Rectal smooth muscle tissue (tissue), 1 donor: Measurements from ENCODE around the gene ZNF660.
"Not testable (repeated sequence)": the region's sequence is repeated elsewhere in the genome, so short reads cannot be mapped to it uniquely, and the experiment has no call there.

Experiments used
- H3K27ac ChIP-seq: one replicate; pipeline ENCODE4 v1.7.0; 2013; ENCODE audit warnings: low read depth, low read length, inconsistent platforms
- H3K27me3 ChIP-seq: one replicate; pipeline ENCODE4 v1.7.0; 2013; ENCODE audit warnings: low read length; ENCODE audit not compliant: control insufficient read depth, insufficient read depth
- H3K36me3 ChIP-seq: one replicate; pipeline ENCODE4 v1.7.0; 2013; ENCODE audit warnings: low read length; ENCODE audit not compliant: control insufficient read depth, insufficient read depth
- H3K4me1 ChIP-seq: one replicate; pipeline ENCODE4 v1.7.0; 2013; ENCODE audit warnings: low read length; ENCODE audit not compliant: control insufficient read depth, insufficient read depth
- H3K4me3 ChIP-seq: one replicate; pipeline ENCODE4 v1.7.0; 2013; ENCODE audit warnings: low read length
- H3K9ac ChIP-seq: one replicate; pipeline ENCODE4 v1.7.0; 2013; ENCODE audit warnings: low read length

The ZNF660 gene

DNA sequence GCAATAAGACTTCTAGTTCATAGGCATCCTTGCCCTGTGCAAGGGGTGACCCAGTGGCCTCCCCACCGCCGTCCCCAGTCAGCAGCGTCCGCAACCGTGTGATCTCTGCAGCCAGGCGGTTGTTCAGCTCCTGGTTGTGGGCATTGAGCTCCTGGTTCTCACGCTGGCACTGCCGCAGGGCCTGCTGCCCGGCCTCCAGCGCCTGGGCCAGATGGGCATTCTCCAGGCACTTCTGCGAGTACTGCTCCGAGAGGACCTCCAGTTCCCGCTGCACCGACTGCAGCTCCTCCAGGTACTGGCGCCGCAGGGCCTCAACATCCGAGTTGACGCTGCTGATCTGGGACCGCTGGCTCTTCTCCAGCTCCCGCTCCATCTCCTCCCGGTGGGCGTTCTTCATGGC, 6.4 kb upstream of the ZNF660 start:
- H3K4me3 ChIP-seq, H3K27me3 ChIP-seq, H3K27ac ChIP-seq, H3K36me3 ChIP-seq, H3K9ac ChIP-seq, H3K4me1 ChIP-seq: not testable (repeated sequence)

DNA sequence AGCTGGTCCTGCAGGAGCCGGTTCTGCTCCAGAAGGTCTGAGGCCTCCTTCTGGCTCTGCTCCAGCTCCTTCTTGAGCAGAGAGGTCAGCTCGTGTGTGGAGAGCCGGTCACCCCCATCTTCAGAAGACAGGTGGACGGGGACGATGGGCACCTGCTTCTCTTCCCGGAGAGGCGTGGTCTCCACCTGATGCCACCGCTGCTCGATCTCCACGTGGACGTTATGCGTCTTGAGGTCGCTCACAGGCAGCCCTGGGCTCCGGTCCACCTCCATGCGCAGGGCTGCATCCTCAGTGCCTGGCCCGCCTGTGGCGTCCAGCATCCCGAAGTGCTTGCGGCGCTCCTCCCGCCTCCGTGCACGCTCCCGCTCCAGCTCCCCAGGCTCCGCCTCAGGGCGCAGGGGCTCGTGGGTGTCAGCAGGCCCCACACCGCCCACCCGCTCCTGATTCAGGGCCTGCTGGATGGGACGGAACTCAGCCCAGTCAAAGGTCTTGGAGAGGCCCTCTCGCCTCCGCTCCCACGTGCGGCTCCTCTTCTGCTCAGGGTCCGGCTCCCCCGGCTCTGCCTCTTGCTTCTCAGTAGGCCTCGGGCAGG, 5.7 kb upstream of the ZNF660 start:
- H3K27me3 ChIP-seq, H3K27ac ChIP-seq, H3K4me3 ChIP-seq, H3K9ac ChIP-seq, H3K4me1 ChIP-seq, H3K36me3 ChIP-seq: not testable (repeated sequence)

DNA sequence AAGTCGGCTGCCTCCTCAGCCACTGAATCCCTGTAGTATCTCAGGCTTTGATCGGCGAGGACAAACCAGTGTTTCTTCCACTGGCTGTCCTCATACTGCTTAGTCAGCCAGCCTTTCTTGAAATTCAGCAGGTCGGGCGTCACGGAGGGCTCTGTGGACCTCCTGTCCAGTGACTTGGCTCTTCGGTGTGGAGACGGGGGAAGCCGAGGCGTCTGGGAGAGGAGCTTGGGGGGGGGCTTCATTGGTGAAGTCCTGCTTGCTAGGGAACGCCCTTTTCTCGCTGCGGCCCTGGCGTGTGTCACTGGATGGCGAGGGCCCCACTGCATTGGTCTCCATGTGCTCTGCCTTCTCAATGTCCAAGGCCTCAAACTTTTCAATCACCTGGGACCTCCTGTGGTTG, 5.0 kb upstream of the ZNF660 start:
- not testable (repeated sequence) for H3K4me1 ChIP-seq, H3K27ac ChIP-seq, H3K27me3 ChIP-seq, H3K9ac ChIP-seq, H3K4me3 ChIP-seq, H3K36me3 ChIP-seq

DNA sequence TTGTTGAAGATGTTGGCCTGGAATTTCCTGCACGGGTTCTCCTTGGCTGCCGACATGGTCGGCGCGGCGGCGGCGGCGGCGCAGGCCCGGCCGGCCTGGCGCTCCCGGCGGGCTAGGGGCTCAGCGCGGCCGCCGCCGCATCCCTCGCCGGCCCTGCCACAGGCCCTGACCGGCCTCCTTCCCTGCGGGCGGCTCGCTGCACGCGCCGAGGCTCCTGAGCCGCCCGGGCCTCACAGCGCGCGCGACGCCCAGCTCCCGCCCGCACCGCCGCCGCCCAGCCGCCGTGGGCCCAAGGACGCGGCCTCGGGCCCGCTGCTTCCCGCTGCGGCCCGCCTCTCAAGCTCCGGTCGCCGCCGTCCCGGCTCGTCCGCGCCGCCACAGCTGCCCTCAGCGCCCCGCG, 3.8 kb upstream of the ZNF660 start:
- H3K4me1 ChIP-seq, H3K9ac ChIP-seq, H3K27me3 ChIP-seq, H3K27ac ChIP-seq, H3K36me3 ChIP-seq, H3K4me3 ChIP-seq: not testable (repeated sequence)

DNA sequence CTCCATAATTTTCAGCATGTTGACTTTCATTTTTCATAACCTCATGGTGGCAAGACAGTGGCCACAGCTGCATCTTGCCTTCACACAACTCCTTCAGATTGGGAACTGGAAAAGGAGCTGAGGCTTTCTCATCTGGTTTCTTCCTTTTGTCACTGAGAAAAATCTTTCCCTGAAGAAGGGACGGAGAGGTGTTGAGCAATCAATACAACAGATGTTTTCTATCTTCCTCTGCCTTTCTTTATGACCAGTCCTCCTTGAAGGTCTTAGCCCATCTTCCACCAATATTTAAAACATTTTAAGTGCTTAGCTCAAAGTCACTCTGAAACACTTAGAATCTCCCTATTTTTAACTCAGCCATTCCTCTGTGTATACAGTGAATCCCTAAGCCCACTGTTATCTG, 11.9 kb downstream of the ZNF660 start:
- H3K27ac ChIP-seq: no peak overlapping the region
- H3K27me3 ChIP-seq: no peaks in the 10 kb centered on the region
- peaks cover 15% of the 10 kb centered on the region for H3K36me3 ChIP-seq
- H3K4me1 ChIP-seq: no peaks in the 10 kb centered on the region
- H3K9ac ChIP-seq: no peak overlapping the region
- no peak overlapping the region for H3K4me3 ChIP-seq

DNA sequence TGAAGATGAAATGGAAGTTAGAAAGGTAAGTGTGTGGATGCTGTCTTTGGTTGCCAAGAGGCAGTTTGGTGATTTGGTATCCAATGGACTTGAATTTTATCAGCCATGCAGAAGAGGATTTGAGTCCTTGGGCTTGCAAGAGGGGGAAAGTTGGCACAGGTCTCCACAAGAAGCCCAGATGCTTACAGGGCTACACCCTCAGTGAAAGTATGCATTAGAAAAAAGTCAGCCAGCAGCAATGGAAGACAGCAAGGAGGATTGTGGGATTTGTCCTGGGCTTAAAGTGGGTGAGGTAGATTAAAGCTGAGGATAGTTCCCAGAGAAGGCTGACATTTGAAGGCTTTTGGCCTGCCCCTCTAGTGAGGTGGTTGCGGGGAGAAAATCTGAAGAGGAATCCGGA, 17.0 kb downstream of the ZNF660 start:
- Histone ChIP-seq H3K36me3 (peaks cover 7% of the 10 kb centered on the region), H3K27me3 (no peaks in the 10 kb centered on the region), H3K4me1 (no peaks in the 10 kb centered on the region), H3K27ac (no peak overlapping the region), H3K4me3 (no peak overlapping the region), H3K9ac (no peak overlapping the region)

DNA sequence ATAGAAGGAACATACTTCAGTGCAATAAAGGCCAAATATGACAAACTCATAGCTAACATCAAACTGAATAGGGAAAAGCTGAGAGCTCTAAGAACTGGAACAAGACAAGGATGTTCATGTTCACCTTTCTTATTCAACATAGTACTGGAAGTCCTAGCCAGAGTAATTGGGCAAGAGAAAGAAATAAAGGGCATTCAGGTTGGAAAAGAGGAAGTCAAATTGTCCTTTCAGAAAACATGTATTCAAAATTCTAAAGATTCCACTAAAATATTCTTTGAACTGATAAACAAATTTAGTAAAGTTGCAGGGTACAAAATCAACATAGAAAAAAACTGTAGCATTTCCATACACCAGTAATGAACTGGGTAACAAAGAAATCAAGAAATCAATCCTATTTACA, 27.9 kb downstream of the ZNF660 start:
- Histone ChIP-seq H3K9ac (no peak overlapping the region), H3K4me1 (no peaks in the 10 kb centered on the region), H3K27ac (no peak overlapping the region), H3K36me3 (no peaks in the 10 kb centered on the region), H3K4me3 (no peak overlapping the region), H3K27me3 (no peaks in the 10 kb centered on the region)

DNA sequence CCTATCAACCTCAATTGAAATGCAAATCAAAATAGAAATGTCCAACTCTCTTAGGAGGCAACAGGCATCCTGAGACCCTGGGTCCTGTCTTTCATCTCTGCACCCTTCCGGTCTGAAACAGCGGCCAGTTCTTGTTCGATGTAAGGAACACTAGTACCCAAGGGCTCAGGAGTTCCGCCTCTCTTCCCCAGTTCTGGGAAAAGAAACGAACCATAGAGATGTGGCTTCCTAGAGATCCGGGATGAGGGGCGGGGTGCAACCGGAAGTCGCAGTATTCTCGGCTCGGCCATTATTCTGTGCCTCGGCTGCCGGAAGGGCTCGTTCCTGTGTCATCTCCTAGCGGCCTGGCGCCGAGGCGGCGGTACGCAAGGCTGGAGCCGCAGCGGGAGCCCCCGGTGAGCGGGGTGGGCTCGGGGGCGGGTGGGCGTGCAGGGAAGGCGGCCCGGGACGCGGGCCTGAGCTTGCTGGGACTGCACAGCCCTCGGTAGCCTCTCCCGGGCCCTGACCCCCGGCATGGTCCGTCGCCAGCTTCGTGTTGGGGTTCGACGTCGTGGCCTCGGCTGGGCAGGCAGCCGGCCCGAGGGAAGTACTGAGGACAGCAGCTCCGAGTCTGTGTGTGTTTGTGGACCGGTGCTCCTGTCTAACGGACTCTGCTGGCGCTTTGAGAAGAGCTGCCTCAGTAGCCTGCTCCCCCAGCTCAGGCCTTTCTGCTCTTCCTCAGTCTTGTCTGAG, 40.2 kb downstream of the ZNF660 start, which contains the start of gene ZNF197:
TSS of gene ZNF197 (plus strand) at position 288 of the 732 bp plus-strand sequence. CDS start 4,119 bp downstream, outside the sequence.
- peak within 1 kb of the TSS; percentile 77 for H3K27ac ChIP-seq
- no peaks in the 10 kb centered on the region for H3K27me3 ChIP-seq
- peak within 1 kb of the TSS; percentile 80 for H3K4me3 ChIP-seq
- H3K9ac ChIP-seq: peak within 1 kb of the TSS; percentile 19
- H3K36me3 ChIP-seq: no peaks in the 10 kb centered on the region
- H3K4me1 ChIP-seq: peaks cover 6% of the 10 kb centered on the region

DNA sequence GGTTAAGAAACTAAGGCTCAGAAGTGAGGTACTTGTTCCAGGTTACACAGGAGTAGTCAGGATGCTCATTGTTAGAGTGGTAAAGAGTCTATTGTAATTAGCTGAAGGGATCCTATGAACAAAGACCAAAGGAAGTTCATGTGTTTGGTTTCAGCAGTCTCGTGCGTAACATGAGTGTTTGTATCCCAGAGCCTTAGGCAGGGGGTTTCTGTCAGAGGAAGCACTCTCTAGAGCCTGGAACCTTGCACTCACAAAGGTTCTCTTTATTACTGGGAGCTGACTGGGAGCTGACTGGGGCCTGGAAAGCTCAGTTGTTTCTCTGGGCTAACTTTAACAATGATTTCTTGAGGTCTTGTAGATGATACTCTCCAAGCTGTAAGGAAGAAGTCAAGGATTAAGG, 44.0 kb downstream of the ZNF660 start:
- H3K27me3 ChIP-seq: no peaks in the 10 kb centered on the region
- no peak overlapping the region for H3K27ac ChIP-seq
- H3K36me3 ChIP-seq: peaks cover 13% of the 10 kb centered on the region
- no peak overlapping the region for H3K4me3 ChIP-seq
- peaks cover 6% of the 10 kb centered on the region for H3K4me1 ChIP-seq
- no peak overlapping the region for H3K9ac ChIP-seq

DNA sequence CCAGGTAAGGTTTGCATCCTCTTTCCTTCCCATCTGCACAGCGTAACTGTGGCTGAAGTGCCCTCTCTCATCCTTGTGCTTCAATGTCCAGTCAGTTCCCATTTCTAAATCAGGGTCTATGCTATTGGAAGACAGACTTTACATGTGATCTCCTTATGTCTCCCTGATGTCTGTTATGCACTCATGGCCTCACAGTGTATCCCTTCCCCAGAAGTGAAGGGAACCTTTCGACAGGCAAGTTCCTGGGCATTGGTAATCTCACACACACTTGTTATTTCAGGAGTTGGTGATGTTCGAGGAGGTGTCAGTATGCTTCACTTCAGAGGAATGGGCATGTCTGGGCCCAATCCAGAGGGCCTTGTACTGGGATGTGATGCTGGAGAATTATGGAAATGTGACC, 47.4 kb downstream of the ZNF660 start:
- Histone ChIP-seq H3K9ac (no peak overlapping the region), H3K36me3 (peaks cover 18% of the 10 kb centered on the region), H3K4me3 (no peak overlapping the region), H3K27me3 (no peaks in the 10 kb centered on the region), H3K4me1 (no peaks in the 10 kb centered on the region), H3K27ac (no peak overlapping the region)

DNA sequence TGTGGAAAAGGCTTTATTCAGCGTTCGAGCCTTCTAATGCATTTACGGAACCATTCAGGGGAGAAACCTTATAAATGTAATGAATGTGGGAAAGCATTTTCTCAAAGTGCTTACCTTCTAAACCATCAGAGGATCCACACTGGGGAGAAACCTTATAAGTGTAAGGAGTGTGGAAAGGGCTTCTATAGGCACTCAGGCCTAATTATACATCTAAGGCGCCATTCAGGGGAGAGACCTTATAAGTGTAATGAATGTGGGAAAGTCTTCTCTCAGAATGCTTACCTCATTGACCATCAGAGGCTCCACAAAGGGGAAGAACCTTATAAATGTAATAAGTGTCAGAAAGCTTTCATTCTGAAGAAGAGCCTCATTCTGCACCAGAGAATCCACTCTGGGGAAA, 57.6 kb downstream of the ZNF660 start:
- H3K4me3 ChIP-seq: no peak overlapping the region
- no peaks in the 10 kb centered on the region for H3K4me1 ChIP-seq
- H3K27me3 ChIP-seq: no peaks in the 10 kb centered on the region
- no peak overlapping the region for H3K9ac ChIP-seq
- H3K36me3 ChIP-seq: peaks cover 17% of the 10 kb centered on the region
- no peak overlapping the region for H3K27ac ChIP-seq

DNA sequence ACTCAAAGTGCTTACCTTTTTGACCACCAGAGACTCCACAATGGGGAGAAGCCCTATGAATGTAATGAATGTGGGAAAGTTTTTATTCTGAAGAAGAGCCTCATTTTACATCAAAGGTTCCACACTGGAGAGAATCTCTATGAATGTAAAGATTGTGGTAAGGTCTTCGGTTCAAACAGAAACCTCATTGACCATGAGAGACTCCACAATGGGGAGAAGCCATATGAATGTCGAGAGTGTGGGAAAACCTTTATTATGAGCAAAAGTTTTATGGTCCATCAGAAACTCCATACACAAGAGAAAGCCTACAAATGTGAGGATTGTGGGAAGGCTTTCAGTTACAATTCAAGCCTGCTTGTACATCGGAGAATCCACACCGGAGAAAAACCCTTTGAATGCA, 58.3 kb downstream of the ZNF660 start:
- no peak overlapping the region for H3K27ac ChIP-seq
- no peaks in the 10 kb centered on the region for H3K27me3 ChIP-seq
- H3K4me3 ChIP-seq: no peak overlapping the region
- peaks cover 17% of the 10 kb centered on the region for H3K36me3 ChIP-seq
- no peaks in the 10 kb centered on the region for H3K4me1 ChIP-seq
- no peak overlapping the region for H3K9ac ChIP-seq

DNA sequence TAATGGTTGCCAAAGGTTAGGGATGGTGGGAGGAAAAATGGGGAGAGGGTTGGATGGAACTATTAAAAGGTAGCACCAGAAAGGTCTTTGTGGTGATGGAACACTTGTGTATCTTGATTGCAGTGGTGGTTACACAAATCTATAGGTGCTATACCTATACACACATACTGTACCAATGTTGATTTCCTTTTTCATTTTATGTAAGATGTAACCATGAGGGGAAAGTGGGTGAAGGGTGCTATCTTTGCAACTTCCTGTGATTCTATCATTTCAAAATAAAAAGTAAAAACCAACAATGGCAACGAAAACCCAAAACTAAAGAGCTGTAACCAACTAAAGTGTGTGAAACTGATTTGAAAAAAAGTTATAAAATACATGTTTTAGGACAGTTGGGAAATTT, 63.0 kb downstream of the ZNF660 start:
- Histone ChIP-seq H3K4me3 (no peak overlapping the region), H3K36me3 (peaks cover 9% of the 10 kb centered on the region), H3K27ac (no peak overlapping the region), H3K9ac (no peak overlapping the region), H3K4me1 (peaks cover 3% of the 10 kb centered on the region), H3K27me3 (no peaks in the 10 kb centered on the region)
